Measurements from ENCODE around the gene KIF6. TPM values are rescaled to one million over a fixed set of nuclear protein-coding genes. Genes with fewer than 3 reads are reported as not detected.

The KIF6 gene
- total RNA-seq, 1 donor from 2014 or later, result 1.4 TPM

GRCh38 chr6:39369987-39370386, 355.2 kb downstream of the KIF6 start:
- H3K27ac Mint-ChIP-seq, result no peak overlapping the region
- no peak for TF ChIP-seq CTCF (IDR thresholded peaks at IDR 0.05; ENCODE audit: unreplicated experiment)
- H3K36me3 Mint-ChIP-seq, result no peaks in the 10 kb centered on the region
- peaks cover 3% of the 10 kb centered on the region for H3K9me3 Mint-ChIP-seq
- H3K4me1 Mint-ChIP-seq, result peaks cover 6% of the 10 kb centered on the region
- H3K4me3 Mint-ChIP-seq, result no peak overlapping the region
- DNase-seq (ENCODE audit: low spot score in 2 of 2, unreplicated experiment in 2 of 2), result no peak
- peaks cover 18% of the 10 kb centered on the region for H3K27me3 Mint-ChIP-seq (ENCODE audit: low read depth)

GRCh38 chr6:39367700-39368099, 357.5 kb downstream of the KIF6 start:
- DNase-seq (ENCODE audit: low spot score in 2 of 2, unreplicated experiment in 2 of 2), result no peak
- Mint-ChIP-seq H3K27ac (no peak overlapping the region), H3K4me3 (no peak overlapping the region), H3K27me3 (ENCODE audit: low read depth) (peaks cover 9% of the 10 kb centered on the region), H3K9me3 (peaks cover 3% of the 10 kb centered on the region), H3K36me3 (no peaks in the 10 kb centered on the region), H3K4me1 (peaks cover 6% of the 10 kb centered on the region)
- no peak for TF ChIP-seq CTCF (IDR thresholded peaks at IDR 0.05; ENCODE audit: unreplicated experiment)

- H3K9me3 Mint-ChIP-seq, result peaks cover 3% of the 10 kb centered on the region
- H3K4me1 Mint-ChIP-seq, result peaks cover 6% of the 10 kb centered on the region
- DNase-seq (ENCODE audit: low spot score in 2 of 2, unreplicated experiment in 2 of 2), result no peak
- H3K27me3 Mint-ChIP-seq (ENCODE audit: low read depth), result peaks cover 8% of the 10 kb centered on the region
- H3K36me3 Mint-ChIP-seq, result no peaks in the 10 kb centered on the region
- H3K4me3 Mint-ChIP-seq, result no peak overlapping the region
- no peak overlapping the region for H3K27ac Mint-ChIP-seq
- TF ChIP-seq CTCF (IDR thresholded peaks at IDR 0.05; ENCODE audit: unreplicated experiment), result no peak
Observed at GRCh38 chr6:39366931-39367618, 358.1 kb downstream of the KIF6 start.

GRCh38 chr6:39365281-39366074, 359.7 kb downstream of the KIF6 start:
- Mint-ChIP-seq H3K27me3 (ENCODE audit: low read depth) (peaks cover 5% of the 10 kb centered on the region), H3K4me3 (no peak overlapping the region), H3K27ac (no peak overlapping the region), H3K4me1 (peaks cover 8% of the 10 kb centered on the region), H3K36me3 (no peaks in the 10 kb centered on the region), H3K9me3 (no peaks in the 10 kb centered on the region)
- TF ChIP-seq CTCF (IDR thresholded peaks at IDR 0.05; ENCODE audit: unreplicated experiment), result no peak
- DNase-seq (ENCODE audit: low spot score in 2 of 2, unreplicated experiment in 2 of 2), result no peak

- TF ChIP-seq CTCF (IDR thresholded peaks at IDR 0.05; ENCODE audit: unreplicated experiment), result no peak
- Mint-ChIP-seq H3K4me1 (peaks cover 10% of the 10 kb centered on the region), H3K27ac (no peak overlapping the region), H3K27me3 (ENCODE audit: low read depth) (peaks cover 5% of the 10 kb centered on the region), H3K36me3 (no peaks in the 10 kb centered on the region), H3K9me3 (no peaks in the 10 kb centered on the region), H3K4me3 (no peak overlapping the region)
- DNase-seq (ENCODE audit: low spot score in 2 of 2, unreplicated experiment in 2 of 2), result no peak
Observed at GRCh38 chr6:39363280-39363679, 361.9 kb downstream of the KIF6 start.
